ENCODE measurements around the gene PACSIN2.
A peak's percentile ranks its signal among the peaks of the same experiment; 100 is the strongest.

The PACSIN2 gene

DNA sequence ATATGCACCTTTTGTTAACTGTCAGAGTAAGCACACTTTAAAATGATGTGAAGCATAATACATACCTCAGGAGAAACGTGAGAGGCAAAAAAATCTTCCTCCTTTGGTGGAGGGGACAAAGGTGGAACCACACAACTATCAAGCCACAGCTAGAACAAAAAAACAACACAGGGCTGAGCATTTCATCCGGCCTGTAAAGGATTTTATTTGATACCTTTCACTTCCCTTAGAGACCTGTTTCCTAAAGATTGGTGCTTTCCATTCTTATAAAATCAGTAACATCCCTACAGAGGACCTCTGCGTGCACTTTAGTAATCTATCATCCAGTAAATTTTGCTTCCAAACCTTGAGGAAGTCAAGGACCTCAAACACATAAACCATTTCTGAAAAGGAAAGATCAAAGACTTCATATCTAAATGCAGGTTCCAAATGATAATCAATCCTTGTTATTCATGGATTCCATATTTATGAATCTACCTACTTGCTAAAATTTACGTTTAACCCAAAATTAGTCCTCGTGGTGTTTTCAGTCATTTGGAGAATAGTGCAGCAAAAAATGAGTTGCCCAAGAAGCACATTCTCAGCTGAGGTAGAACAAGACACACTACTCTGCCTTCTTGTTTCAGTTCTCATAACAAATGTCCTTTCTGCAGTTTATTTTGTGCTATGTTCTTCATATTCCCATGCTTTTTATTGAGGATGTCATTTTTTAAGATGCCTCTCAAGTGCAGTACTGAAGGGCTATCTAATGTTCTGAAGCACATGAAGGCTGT lies 180.6 kb downstream of the PACSIN2 start:
- peaks cover 8% of the 10 kb centered on the region for H3K36me3 ChIP-seq (ENCODE audit: control insufficient read depth, insufficient read depth, low read length)
- DNase-seq (ENCODE audit: extremely low read depth, insufficient read length) = peak; percentile 35
- TF ChIP-seq, protein P1, sequence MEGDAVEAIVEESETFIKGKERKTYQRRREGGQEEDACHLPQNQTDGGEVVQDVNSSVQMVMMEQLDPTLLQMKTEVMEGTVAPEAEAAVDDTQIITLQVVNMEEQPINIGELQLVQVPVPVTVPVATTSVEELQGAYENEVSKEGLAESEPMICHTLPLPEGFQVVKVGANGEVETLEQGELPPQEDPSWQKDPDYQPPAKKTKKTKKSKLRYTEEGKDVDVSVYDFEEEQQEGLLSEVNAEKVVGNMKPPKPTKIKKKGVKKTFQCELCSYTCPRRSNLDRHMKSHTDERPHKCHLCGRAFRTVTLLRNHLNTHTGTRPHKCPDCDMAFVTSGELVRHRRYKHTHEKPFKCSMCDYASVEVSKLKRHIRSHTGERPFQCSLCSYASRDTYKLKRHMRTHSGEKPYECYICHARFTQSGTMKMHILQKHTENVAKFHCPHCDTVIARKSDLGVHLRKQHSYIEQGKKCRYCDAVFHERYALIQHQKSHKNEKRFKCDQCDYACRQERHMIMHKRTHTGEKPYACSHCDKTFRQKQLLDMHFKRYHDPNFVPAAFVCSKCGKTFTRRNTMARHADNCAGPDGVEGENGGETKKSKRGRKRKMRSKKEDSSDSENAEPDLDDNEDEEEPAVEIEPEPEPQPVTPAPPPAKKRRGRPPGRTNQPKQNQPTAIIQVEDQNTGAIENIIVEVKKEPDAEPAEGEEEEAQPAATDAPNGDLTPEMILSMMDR (IDR thresholded peaks at IDR 0.05; ENCODE audit: insufficient read depth, low read length, poor library complexity, severe bottlenecking) = no peak
- no peaks in the 10 kb centered on the region for H3K27me3 ChIP-seq (replicated peaks; ENCODE audit: control insufficient read depth, insufficient read depth, low read length)
- no peak overlapping the region for H3K4me3 ChIP-seq (replicated peaks; ENCODE audit: low read depth, low read length)

DNA sequence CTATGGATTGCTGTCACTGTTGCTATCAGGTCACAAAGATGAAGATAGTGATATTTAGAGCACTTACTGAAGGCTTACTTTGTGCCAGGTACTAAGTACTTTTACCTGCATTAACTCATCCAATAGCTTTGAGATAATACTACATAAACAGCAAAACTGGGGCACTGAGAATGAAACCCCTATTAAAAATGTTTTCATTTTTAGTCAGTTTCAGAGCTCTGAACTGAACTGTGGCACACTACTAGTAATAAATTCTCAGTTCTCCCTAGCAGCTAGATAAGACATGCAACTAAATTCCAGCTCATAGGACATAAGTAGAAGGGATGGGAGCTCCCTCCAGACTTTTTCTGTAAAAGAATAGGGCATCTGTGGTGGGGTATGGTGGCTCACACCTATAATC lies 181.8 kb downstream of the PACSIN2 start:
- no peaks in the 10 kb centered on the region for H3K27me3 ChIP-seq (replicated peaks; ENCODE audit: control insufficient read depth, insufficient read depth, low read length)
- DNase-seq (ENCODE audit: extremely low read depth, insufficient read length) = peak; percentile 19
- H3K4me3 ChIP-seq (replicated peaks; ENCODE audit: low read depth, low read length) = no peak overlapping the region
- H3K36me3 ChIP-seq (ENCODE audit: control insufficient read depth, insufficient read depth, low read length) = peaks cover 8% of the 10 kb centered on the region
- TF ChIP-seq, protein P1 (IDR thresholded peaks at IDR 0.05; ENCODE audit: insufficient read depth, low read length, poor library complexity, severe bottlenecking) = no peak

DNA sequence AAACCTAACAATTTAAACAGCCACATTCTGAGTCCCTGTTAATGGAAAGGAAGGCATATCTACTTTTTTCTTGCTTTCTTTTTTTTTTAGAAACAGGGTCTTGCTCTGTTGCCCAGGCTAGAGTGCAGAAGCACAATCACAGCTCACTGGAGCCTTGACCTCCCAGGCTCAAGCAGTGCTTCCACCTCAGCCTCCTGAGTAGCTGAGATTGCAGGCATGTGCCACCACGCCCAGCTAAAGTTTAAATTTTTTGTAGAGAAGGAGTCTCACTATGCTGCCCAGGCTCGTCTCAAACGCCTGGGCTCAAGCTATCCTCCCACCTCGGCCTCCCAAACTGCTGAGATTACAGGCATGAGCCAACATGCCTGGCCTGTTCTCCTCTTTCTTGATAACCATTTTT lies 183.2 kb downstream of the PACSIN2 start:
- DNase-seq (ENCODE audit: extremely low read depth, insufficient read length) = no peak
- H3K36me3 ChIP-seq (ENCODE audit: control insufficient read depth, insufficient read depth, low read length) = peaks cover 8% of the 10 kb centered on the region
- H3K27me3 ChIP-seq (replicated peaks; ENCODE audit: control insufficient read depth, insufficient read depth, low read length) = no peaks in the 10 kb centered on the region
- no peak overlapping the region for H3K4me3 ChIP-seq (replicated peaks; ENCODE audit: low read depth, low read length)
- TF ChIP-seq, protein P1 (IDR thresholded peaks at IDR 0.05; ENCODE audit: insufficient read depth, low read length, poor library complexity, severe bottlenecking) = no peak

DNA sequence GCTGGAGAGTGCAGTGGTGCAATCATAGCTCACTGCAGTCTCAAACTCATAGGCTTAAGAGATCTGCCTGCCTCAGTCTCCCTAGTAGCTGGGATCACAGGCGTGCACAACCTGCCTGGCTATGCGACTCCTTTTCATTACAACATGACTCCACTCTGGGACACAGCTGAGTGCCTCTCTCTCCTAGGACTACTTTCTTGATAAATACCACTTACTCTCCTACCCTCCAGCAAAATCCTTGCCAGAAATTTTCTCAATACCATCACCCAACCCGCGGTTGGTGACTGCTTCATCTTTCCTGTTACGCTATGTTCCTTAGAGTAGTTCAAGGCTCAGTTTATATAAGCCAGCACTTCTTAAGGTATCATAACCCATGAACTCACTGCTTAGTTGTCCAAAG lies 184.8 kb downstream of the PACSIN2 start:
- TF ChIP-seq, protein P1 (IDR thresholded peaks at IDR 0.05; ENCODE audit: insufficient read depth, low read length, poor library complexity, severe bottlenecking) = no peak
- DNase-seq (ENCODE audit: extremely low read depth, insufficient read length) = no peak
- Histone ChIP-seq H3K27me3 (replicated peaks; ENCODE audit: control insufficient read depth, insufficient read depth, low read length) (no peaks in the 10 kb centered on the region), H3K4me3 (replicated peaks; ENCODE audit: low read depth, low read length) (no peak overlapping the region), H3K36me3 (ENCODE audit: control insufficient read depth, insufficient read depth, low read length) (peaks cover 10% of the 10 kb centered on the region)

DNA sequence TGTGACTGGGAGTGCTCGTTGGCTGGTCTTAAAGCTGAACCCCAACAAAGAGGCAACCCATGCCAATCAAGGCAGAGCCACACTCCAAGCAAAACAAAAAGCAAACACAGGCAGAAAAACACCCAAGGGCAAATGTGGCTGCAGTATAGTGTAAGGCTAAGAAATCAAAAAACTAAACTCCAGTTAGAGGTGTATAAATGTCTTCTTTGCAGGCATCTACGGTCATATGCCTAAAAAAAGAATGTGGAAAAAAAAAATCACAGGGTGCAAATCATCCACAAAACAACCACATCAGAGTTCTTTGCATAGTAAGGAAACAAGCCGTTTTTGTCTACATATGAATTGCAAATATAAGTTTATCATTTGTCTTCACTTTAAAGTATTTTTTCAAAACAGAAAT lies 185.6 kb downstream of the PACSIN2 start:
- Histone ChIP-seq H3K36me3 (ENCODE audit: control insufficient read depth, insufficient read depth, low read length) (peaks cover 11% of the 10 kb centered on the region), H3K27me3 (replicated peaks; ENCODE audit: control insufficient read depth, insufficient read depth, low read length) (no peaks in the 10 kb centered on the region), H3K4me3 (replicated peaks; ENCODE audit: low read depth, low read length) (no peak overlapping the region)
- TF ChIP-seq, protein P1 (IDR thresholded peaks at IDR 0.05; ENCODE audit: insufficient read depth, low read length, poor library complexity, severe bottlenecking) = no peak
- DNase-seq (ENCODE audit: extremely low read depth, insufficient read length) = no peak
